Measurements from ENCODE around the gene EIF3F. TPM values are rescaled to one million over a fixed set of nuclear protein-coding genes. Genes with fewer than 3 reads are reported as not detected.

The EIF3F gene
- total and polyA plus RNA-seq, 2 experiments from 2014 or later, result 193 to 359 TPM

GRCh38 chr11:7971846-7972245, 15.3 kb upstream of the EIF3F start:
- in situ Hi-C loops (cut with MboI), result no loop called here

GRCh38 chr11:7973011-7973410, 14.1 kb upstream of the EIF3F start:
- Histone ChIP-seq H3K4me2 (ENCODE audit: unreplicated experiment) (no peak overlapping the region), H3K36me3 (ENCODE audit: low read depth) (no peaks in the 10 kb centered on the region), H2AFZ (0 out of 2 replicates have a peak overlapping the region, but pooled peaks have one; percentile 8), H3F3A (ENCODE audit: insufficient read depth) (peaks cover 63% of the 10 kb centered on the region), H3K9me3 (ENCODE audit: low read depth) (no peaks in the 10 kb centered on the region), H3K4me1 (ENCODE audit: insufficient read depth) (peaks cover 50% of the 10 kb centered on the region), H3K27me3 (replicated peaks; ENCODE audit: insufficient read depth) (no peaks in the 10 kb centered on the region), H4K20me1 (ENCODE audit: insufficient read depth) (no peaks in the 10 kb centered on the region), H3K79me2 (ENCODE audit: insufficient read depth) (no peaks in the 10 kb centered on the region), H3K27ac (peak overlapping the region; percentile 45), H3K4me3 (no peak overlapping the region), H3K9ac (no peak overlapping the region), H3K9me2 (ENCODE audit: insufficient read depth) (no peaks in the 10 kb centered on the region)
- DNase-seq, result peak; percentile 54
- WGBS, 2 experiments (ENCODE audit: low coverage in 1 of 2, low lambda C conversion rate in 2 of 2, missing lambda C conversion rate in 2 of 2), result 57 to 59% methylated on average over 5 of the region's 5 CpGs
- in situ Hi-C loops (cut with MboI), result no loop called here
- TF ChIP-seq EZH2phosphoT487 (IDR thresholded peaks at IDR 0.05; ENCODE audit: insufficient read depth, low read depth) (no peak), EZH2 (IDR thresholded peaks at IDR 0.05; ENCODE audit: insufficient read depth, poor library complexity, severe bottlenecking) (no peak)

More at GRCh38 chr11:7971846-7972245, 15.3 kb upstream of the EIF3F start:
- H3K4me3 ChIP-seq, result no peak overlapping the region
- peaks cover 51% of the 10 kb centered on the region for H3F3A ChIP-seq (ENCODE audit: insufficient read depth)
- no peak overlapping the region for H2AFZ ChIP-seq
- DNase-seq, result no peak
- no peaks in the 10 kb centered on the region for H3K79me2 ChIP-seq (ENCODE audit: insufficient read depth)
- H3K4me1 ChIP-seq (ENCODE audit: insufficient read depth), result peaks cover 49% of the 10 kb centered on the region
- H3K9me3 ChIP-seq (ENCODE audit: low read depth), result no peaks in the 10 kb centered on the region
- no peaks in the 10 kb centered on the region for H3K9me2 ChIP-seq (ENCODE audit: insufficient read depth)
- no peaks in the 10 kb centered on the region for H4K20me1 ChIP-seq (ENCODE audit: insufficient read depth)
- no peak overlapping the region for H3K9ac ChIP-seq
- H3K27ac ChIP-seq, result no peak overlapping the region
- no peaks in the 10 kb centered on the region for H3K27me3 ChIP-seq (replicated peaks; ENCODE audit: insufficient read depth)
- no peak overlapping the region for H3K4me2 ChIP-seq (ENCODE audit: unreplicated experiment)
- no peak for TF ChIP-seq EZH2 (IDR thresholded peaks at IDR 0.05; ENCODE audit: insufficient read depth, poor library complexity, severe bottlenecking)
- no peak for TF ChIP-seq EZH2phosphoT487 (IDR thresholded peaks at IDR 0.05; ENCODE audit: insufficient read depth, low read depth)
- H3K36me3 ChIP-seq (ENCODE audit: low read depth), result no peaks in the 10 kb centered on the region

- in situ Hi-C loops (cut with MboI), result no loop called here
- whole genome bisulfite sequencing, 2 experiments (ENCODE audit: low coverage in 1 of 2, low lambda C conversion rate in 2 of 2, missing lambda C conversion rate in 2 of 2), result 78% methylated on average over 2 of the region's 2 CpGs
Measured at GRCh38 chr11:7974668-7975067, 12.5 kb upstream of the EIF3F start.

GRCh38 chr11:7977232-7977917, 9.8 kb upstream of the EIF3F start:
- peak overlapping the region; percentile 53 for H3K4me2 ChIP-seq (ENCODE audit: unreplicated experiment)
- in situ Hi-C loops (cut with MboI), result no loop called here
- no peaks in the 10 kb centered on the region for H3K9me2 ChIP-seq (ENCODE audit: insufficient read depth)
- peaks cover 34% of the 10 kb centered on the region for H3K4me1 ChIP-seq (ENCODE audit: insufficient read depth)
- peaks cover 48% of the 10 kb centered on the region for H3F3A ChIP-seq (ENCODE audit: insufficient read depth)
- no peaks in the 10 kb centered on the region for H4K20me1 ChIP-seq (ENCODE audit: insufficient read depth)
- H2AFZ ChIP-seq, result no peak overlapping the region
- H3K9ac ChIP-seq, result peak overlapping the region; percentile 10; the same call in 1 of the 2 replicates
- no peaks in the 10 kb centered on the region for H3K36me3 ChIP-seq (ENCODE audit: low read depth)
- peak overlapping the region; percentile 76 for H3K27ac ChIP-seq
- peak overlapping the region; percentile 3; the same call in 1 of the 2 replicates for H3K4me3 ChIP-seq
- H3K9me3 ChIP-seq (ENCODE audit: low read depth), result no peaks in the 10 kb centered on the region
- DNase-seq, result peak; percentile 94
- TF ChIP-seq EZH2 (IDR thresholded peaks at IDR 0.05; ENCODE audit: insufficient read depth, poor library complexity, severe bottlenecking), result no peak
- no peak for TF ChIP-seq EZH2phosphoT487 (IDR thresholded peaks at IDR 0.05; ENCODE audit: insufficient read depth, low read depth)
- WGBS, 2 experiments (ENCODE audit: low coverage in 1 of 2, low lambda C conversion rate in 2 of 2, missing lambda C conversion rate in 2 of 2), result 0 to 1% methylated on average over 5 of the region's 5 CpGs
- no peaks in the 10 kb centered on the region for H3K27me3 ChIP-seq (replicated peaks; ENCODE audit: insufficient read depth)
- no peaks in the 10 kb centered on the region for H3K79me2 ChIP-seq (ENCODE audit: insufficient read depth)

More at GRCh38 chr11:7974668-7975067, 12.5 kb upstream of the EIF3F start:
- no peak for DNase-seq
- no peaks in the 10 kb centered on the region for H3K9me2 ChIP-seq (ENCODE audit: insufficient read depth)
- peaks cover 51% of the 10 kb centered on the region for H3F3A ChIP-seq (ENCODE audit: insufficient read depth)
- no peaks in the 10 kb centered on the region for H3K36me3 ChIP-seq (ENCODE audit: low read depth)
- H3K9me3 ChIP-seq (ENCODE audit: low read depth), result no peaks in the 10 kb centered on the region
- H4K20me1 ChIP-seq (ENCODE audit: insufficient read depth), result no peaks in the 10 kb centered on the region
- H3K27me3 ChIP-seq (replicated peaks; ENCODE audit: insufficient read depth), result no peaks in the 10 kb centered on the region
- no peak overlapping the region for H2AFZ ChIP-seq
- H3K4me2 ChIP-seq (ENCODE audit: unreplicated experiment), result no peak overlapping the region
- no peak overlapping the region for H3K4me3 ChIP-seq
- H3K4me1 ChIP-seq (ENCODE audit: insufficient read depth), result peaks cover 40% of the 10 kb centered on the region
- no peaks in the 10 kb centered on the region for H3K79me2 ChIP-seq (ENCODE audit: insufficient read depth)
- TF ChIP-seq EZH2phosphoT487 (IDR thresholded peaks at IDR 0.05; ENCODE audit: insufficient read depth, low read depth), result no peak
- TF ChIP-seq EZH2 (IDR thresholded peaks at IDR 0.05; ENCODE audit: insufficient read depth, poor library complexity, severe bottlenecking), result no peak
- peak overlapping the region; percentile 1; the same call in 1 of the 2 replicates for H3K27ac ChIP-seq
- H3K9ac ChIP-seq, result no peak overlapping the region

Data from GM23248 (cell line).